ENCODE results near the gene NT5DC3. TPM values are rescaled to one million over a fixed set of nuclear protein-coding genes. Genes with fewer than 3 reads are reported as not detected.

The NT5DC3 gene
- total RNA-seq, 1 experiment from 2014 or later: 12.5 TPM

DNA sequence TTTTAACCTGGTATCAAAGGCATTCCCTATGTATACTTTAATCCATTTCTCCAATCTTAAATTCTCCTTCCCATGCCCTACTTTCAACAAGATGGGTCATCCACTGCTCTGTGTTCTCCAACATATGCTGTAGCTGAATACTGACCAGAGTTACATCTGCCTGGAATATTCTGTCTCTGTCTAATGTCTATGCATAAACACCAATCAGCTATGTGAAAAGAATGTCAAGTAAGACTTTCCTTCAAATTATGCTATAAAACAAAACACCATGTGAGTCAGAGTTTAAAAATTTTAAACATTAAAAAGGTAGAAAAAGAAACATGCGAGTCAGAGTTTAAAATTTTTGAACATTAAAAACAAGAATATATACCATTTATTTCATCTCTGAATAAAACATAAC is 19.3 kb downstream of the NT5DC3 start:
- no peaks in the 10 kb centered on the region for H3K27me3 Mint-ChIP-seq (ENCODE audit: low read depth)
- TF ChIP-seq, protein P1, sequence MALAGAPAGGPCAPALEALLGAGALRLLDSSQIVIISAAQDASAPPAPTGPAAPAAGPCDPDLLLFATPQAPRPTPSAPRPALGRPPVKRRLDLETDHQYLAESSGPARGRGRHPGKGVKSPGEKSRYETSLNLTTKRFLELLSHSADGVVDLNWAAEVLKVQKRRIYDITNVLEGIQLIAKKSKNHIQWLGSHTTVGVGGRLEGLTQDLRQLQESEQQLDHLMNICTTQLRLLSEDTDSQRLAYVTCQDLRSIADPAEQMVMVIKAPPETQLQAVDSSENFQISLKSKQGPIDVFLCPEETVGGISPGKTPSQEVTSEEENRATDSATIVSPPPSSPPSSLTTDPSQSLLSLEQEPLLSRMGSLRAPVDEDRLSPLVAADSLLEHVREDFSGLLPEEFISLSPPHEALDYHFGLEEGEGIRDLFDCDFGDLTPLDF (CRISPR knock-in tag; IDR thresholded peaks at IDR 0.05): no peak
- TF ChIP-seq IRF2 (CRISPR knock-in tag; IDR thresholded peaks at IDR 0.05; ENCODE audit: borderline replicate concordance, low read depth): no peak
- no peak for TF ChIP-seq ZNF138 (CRISPR knock-in tag; conservative IDR thresholded peaks at IDR 0.05)
- TF ChIP-seq FOXK1 (CRISPR knock-in tag; IDR thresholded peaks at IDR 0.05): no peak
- TF ChIP-seq, protein P2, sequence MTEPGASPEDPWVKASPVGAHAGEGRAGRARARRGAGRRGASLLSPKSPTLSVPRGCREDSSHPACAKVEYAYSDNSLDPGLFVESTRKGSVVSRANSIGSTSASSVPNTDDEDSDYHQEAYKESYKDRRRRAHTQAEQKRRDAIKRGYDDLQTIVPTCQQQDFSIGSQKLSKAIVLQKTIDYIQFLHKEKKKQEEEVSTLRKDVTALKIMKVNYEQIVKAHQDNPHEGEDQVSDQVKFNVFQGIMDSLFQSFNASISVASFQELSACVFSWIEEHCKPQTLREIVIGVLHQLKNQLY (CRISPR knock-in tag; IDR thresholded peaks at IDR 0.05): no peak
- TF ChIP-seq, protein P3, sequence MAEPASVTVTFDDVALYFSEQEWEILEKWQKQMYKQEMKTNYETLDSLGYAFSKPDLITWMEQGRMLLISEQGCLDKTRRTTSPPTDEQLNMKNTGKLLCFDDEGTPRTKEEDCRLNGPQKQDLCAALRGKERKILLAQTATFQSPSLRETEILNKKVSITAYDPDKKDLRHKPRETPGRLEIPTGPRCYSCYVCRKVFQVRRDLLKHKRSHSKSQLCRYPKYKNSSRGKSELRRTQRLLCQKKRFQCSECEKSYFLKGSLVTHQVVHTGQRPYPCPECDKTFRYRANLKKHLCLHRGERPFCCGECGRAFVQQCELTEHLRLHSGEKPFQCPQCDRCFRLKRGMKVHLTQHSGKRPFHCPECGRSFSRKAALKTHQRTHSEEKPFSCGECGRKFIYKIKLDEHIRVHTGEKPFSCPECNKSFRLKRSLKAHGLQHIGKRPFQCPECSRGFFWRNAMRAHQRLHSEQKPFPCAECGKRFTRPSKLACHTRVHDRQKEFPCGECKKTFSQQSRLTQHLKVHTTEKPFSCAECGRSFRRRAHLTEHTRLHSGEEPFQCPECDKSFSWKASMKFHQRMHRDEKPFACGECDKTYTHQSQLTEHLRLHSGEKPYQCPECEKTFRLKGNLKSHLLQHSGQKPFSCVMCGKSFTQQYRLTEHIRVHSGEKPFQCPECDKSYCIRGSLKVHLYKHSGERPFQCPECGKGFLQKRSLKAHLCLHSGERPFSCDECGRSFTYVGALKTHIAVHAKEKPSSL (CRISPR knock-in tag; conservative IDR thresholded peaks at IDR 0.05): no peak
- TF ChIP-seq, protein P4, sequence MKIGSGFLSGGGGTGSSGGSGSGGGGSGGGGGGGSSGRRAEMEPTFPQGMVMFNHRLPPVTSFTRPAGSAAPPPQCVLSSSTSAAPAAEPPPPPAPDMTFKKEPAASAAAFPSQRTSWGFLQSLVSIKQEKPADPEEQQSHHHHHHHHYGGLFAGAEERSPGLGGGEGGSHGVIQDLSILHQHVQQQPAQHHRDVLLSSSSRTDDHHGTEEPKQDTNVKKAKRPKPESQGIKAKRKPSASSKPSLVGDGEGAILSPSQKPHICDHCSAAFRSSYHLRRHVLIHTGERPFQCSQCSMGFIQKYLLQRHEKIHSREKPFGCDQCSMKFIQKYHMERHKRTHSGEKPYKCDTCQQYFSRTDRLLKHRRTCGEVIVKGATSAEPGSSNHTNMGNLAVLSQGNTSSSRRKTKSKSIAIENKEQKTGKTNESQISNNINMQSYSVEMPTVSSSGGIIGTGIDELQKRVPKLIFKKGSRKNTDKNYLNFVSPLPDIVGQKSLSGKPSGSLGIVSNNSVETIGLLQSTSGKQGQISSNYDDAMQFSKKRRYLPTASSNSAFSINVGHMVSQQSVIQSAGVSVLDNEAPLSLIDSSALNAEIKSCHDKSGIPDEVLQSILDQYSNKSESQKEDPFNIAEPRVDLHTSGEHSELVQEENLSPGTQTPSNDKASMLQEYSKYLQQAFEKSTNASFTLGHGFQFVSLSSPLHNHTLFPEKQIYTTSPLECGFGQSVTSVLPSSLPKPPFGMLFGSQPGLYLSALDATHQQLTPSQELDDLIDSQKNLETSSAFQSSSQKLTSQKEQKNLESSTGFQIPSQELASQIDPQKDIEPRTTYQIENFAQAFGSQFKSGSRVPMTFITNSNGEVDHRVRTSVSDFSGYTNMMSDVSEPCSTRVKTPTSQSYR (CRISPR knock-in tag; IDR thresholded peaks at IDR 0.05): no peak
- no peak for TF ChIP-seq ELF4 (CRISPR knock-in tag; IDR thresholded peaks at IDR 0.05; ENCODE audit: low read depth)
- TF ChIP-seq ZNF423 (CRISPR knock-in tag; IDR thresholded peaks at IDR 0.05): no peak
- TF ChIP-seq RORB (CRISPR knock-in tag; IDR thresholded peaks at IDR 0.05): no peak
- TF ChIP-seq, protein P5, sequence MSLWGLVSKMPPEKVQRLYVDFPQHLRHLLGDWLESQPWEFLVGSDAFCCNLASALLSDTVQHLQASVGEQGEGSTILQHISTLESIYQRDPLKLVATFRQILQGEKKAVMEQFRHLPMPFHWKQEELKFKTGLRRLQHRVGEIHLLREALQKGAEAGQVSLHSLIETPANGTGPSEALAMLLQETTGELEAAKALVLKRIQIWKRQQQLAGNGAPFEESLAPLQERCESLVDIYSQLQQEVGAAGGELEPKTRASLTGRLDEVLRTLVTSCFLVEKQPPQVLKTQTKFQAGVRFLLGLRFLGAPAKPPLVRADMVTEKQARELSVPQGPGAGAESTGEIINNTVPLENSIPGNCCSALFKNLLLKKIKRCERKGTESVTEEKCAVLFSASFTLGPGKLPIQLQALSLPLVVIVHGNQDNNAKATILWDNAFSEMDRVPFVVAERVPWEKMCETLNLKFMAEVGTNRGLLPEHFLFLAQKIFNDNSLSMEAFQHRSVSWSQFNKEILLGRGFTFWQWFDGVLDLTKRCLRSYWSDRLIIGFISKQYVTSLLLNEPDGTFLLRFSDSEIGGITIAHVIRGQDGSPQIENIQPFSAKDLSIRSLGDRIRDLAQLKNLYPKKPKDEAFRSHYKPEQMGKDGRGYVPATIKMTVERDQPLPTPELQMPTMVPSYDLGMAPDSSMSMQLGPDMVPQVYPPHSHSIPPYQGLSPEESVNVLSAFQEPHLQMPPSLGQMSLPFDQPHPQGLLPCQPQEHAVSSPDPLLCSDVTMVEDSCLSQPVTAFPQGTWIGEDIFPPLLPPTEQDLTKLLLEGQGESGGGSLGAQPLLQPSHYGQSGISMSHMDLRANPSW (CRISPR knock-in tag; conservative IDR thresholded peaks at IDR 0.05; ENCODE audit: low read depth): no peak
- TF ChIP-seq GTF2I (CRISPR knock-in tag; conservative IDR thresholded peaks at IDR 0.05): no peak
- ATAC-seq (no peak), DNase-seq (ENCODE audit: low spot score) (no peak)
- no peak overlapping the region for H3K4me3 Mint-ChIP-seq
- 0 out of 2 replicates have a peak, but pooled peaks cover 3% of the 10 kb centered on the region for H3K4me1 Mint-ChIP-seq
- H3K9me3 Mint-ChIP-seq: peaks cover 15% of the 10 kb centered on the region
- no peak overlapping the region for H3K27ac Mint-ChIP-seq
- ChIA-PET CTCF (no interaction called here), POLR2A (no interaction called here)
- peaks cover 16% of the 10 kb centered on the region for H3K36me3 Mint-ChIP-seq

DNA sequence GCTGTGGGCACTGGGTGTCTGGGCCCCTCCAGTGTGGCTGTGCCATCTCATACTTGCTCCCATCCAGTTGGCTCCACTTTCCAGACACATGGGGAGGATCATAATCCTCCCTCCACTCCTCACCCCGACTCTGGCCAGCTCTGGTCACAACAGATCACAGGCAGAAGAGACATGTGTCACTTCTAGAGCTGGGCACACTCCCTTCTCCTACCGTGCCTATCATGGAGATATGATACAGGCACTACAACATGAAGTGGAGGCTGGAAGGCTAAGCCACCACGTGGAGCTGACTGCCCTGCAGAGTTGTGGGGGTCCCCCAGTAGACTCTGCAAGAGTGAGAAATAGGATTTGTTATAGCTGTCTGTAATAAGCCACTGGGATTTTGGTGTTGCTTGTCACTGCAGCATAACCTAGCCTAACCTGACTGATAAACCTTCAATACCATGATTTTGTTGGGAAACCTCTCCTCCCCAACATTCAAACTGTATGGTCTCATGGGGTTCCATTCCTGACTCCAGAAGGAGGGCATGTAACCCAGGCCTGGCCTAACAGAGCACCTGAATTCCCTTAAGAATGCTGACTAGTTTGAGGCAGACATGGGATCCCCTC is 20.0 kb downstream of the NT5DC3 start:
- H3K27ac Mint-ChIP-seq: no peak overlapping the region
- DNase-seq (ENCODE audit: low spot score) (no peak), ATAC-seq (no peak)
- CTCF ChIA-PET: no interaction called here
- peaks cover 16% of the 10 kb centered on the region for H3K36me3 Mint-ChIP-seq
- POLR2A ChIA-PET: no interaction called here
- H3K27me3 Mint-ChIP-seq (ENCODE audit: low read depth): no peaks in the 10 kb centered on the region
- 0 out of 2 replicates have a peak, but pooled peaks cover 3% of the 10 kb centered on the region for H3K4me1 Mint-ChIP-seq
- H3K9me3 Mint-ChIP-seq: peaks cover 15% of the 10 kb centered on the region
- H3K4me3 Mint-ChIP-seq: no peak overlapping the region
- TF ChIP-seq, protein P6, sequence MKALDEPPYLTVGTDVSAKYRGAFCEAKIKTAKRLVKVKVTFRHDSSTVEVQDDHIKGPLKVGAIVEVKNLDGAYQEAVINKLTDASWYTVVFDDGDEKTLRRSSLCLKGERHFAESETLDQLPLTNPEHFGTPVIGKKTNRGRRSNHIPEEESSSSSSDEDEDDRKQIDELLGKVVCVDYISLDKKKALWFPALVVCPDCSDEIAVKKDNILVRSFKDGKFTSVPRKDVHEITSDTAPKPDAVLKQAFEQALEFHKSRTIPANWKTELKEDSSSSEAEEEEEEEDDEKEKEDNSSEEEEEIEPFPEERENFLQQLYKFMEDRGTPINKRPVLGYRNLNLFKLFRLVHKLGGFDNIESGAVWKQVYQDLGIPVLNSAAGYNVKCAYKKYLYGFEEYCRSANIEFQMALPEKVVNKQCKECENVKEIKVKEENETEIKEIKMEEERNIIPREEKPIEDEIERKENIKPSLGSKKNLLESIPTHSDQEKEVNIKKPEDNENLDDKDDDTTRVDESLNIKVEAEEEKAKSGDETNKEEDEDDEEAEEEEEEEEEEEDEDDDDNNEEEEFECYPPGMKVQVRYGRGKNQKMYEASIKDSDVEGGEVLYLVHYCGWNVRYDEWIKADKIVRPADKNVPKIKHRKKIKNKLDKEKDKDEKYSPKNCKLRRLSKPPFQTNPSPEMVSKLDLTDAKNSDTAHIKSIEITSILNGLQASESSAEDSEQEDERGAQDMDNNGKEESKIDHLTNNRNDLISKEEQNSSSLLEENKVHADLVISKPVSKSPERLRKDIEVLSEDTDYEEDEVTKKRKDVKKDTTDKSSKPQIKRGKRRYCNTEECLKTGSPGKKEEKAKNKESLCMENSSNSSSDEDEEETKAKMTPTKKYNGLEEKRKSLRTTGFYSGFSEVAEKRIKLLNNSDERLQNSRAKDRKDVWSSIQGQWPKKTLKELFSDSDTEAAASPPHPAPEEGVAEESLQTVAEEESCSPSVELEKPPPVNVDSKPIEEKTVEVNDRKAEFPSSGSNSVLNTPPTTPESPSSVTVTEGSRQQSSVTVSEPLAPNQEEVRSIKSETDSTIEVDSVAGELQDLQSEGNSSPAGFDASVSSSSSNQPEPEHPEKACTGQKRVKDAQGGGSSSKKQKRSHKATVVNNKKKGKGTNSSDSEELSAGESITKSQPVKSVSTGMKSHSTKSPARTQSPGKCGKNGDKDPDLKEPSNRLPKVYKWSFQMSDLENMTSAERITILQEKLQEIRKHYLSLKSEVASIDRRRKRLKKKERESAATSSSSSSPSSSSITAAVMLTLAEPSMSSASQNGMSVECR (CRISPR knock-in tag; IDR thresholded peaks at IDR 0.05; ENCODE audit: borderline replicate concordance): no peak
- no peak for TF ChIP-seq NR2C2 (CRISPR knock-in tag; IDR thresholded peaks at IDR 0.05)
- TF ChIP-seq ESRRA (CRISPR knock-in tag; IDR thresholded peaks at IDR 0.05; ENCODE audit: borderline replicate concordance): no peak
- TF ChIP-seq NR1H2 (CRISPR knock-in tag; IDR thresholded peaks at IDR 0.05): no peak
- TF ChIP-seq, protein P7, sequence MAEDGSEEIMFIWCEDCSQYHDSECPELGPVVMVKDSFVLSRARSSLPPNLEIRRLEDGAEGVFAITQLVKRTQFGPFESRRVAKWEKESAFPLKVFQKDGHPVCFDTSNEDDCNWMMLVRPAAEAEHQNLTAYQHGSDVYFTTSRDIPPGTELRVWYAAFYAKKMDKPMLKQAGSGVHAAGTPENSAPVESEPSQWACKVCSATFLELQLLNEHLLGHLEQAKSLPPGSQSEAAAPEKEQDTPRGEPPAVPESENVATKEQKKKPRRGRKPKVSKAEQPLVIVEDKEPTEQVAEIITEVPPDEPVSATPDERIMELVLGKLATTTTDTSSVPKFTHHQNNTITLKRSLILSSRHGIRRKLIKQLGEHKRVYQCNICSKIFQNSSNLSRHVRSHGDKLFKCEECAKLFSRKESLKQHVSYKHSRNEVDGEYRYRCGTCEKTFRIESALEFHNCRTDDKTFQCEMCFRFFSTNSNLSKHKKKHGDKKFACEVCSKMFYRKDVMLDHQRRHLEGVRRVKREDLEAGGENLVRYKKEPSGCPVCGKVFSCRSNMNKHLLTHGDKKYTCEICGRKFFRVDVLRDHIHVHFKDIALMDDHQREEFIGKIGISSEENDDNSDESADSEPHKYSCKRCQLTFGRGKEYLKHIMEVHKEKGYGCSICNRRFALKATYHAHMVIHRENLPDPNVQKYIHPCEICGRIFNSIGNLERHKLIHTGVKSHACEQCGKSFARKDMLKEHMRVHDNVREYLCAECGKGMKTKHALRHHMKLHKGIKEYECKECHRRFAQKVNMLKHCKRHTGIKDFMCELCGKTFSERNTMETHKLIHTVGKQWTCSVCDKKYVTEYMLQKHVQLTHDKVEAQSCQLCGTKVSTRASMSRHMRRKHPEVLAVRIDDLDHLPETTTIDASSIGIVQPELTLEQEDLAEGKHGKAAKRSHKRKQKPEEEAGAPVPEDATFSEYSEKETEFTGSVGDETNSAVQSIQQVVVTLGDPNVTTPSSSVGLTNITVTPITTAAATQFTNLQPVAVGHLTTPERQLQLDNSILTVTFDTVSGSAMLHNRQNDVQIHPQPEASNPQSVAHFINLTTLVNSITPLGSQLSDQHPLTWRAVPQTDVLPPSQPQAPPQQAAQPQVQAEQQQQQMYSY (CRISPR knock-in tag; IDR thresholded peaks at IDR 0.05): no peak

All from WTC11 (cell line).